Trophoblast cell (in vitro differentiated cells and primary cell): ENCODE data around the gene MMUT.

Source experiments
- DNase-seq, 2 donors: peaks; one replicate each; pipeline ENCODE4 v3.0.0-alpha.2; 2016
- H2AFZ ChIP-seq: 2 replicates; pipeline ENCODE4 v1.6.1; 2013; ENCODE audit warnings: low read length, moderate library complexity, mild to moderate bottlenecking; ENCODE audit not compliant: insufficient read depth, poor library complexity
- H2AK5ac ChIP-seq: 2 replicates; pipeline ENCODE4 v1.6.1; 2013; ENCODE audit warnings: mild to moderate bottlenecking, low read length
- H2BK120ac ChIP-seq: 2 replicates; pipeline ENCODE4 v1.6.1; 2013; ENCODE audit warnings: low read length, mild to moderate bottlenecking, moderate library complexity; ENCODE audit not compliant: insufficient read depth, poor library complexity
- H2BK12ac ChIP-seq: 2 replicates; pipeline ENCODE4 v1.6.1; 2013; ENCODE audit warnings: mild to moderate bottlenecking, low read length, moderate library complexity
- H2BK5ac ChIP-seq: 2 replicates; pipeline ENCODE4 v1.6.1; 2013; ENCODE audit warnings: low read length, low read depth, moderate library complexity, mild to moderate bottlenecking; ENCODE audit not compliant: poor library complexity
- H3K14ac ChIP-seq: 2 replicates; pipeline ENCODE4 v1.6.1; 2013; ENCODE audit warnings: mild to moderate bottlenecking, low read length
- H3K18ac ChIP-seq: 2 replicates; pipeline ENCODE4 v1.6.1; 2013; ENCODE audit warnings: mild to moderate bottlenecking, low read length
- H3K23ac ChIP-seq: 2 replicates; pipeline ENCODE4 v1.6.1; 2013; ENCODE audit warnings: low read length
- H3K27ac ChIP-seq: 2 replicates; pipeline ENCODE4 v1.5.1; 2013; ENCODE audit warnings: low read depth, mild to moderate bottlenecking, inconsistent platforms, low read length, moderate library complexity
- H3K27me3 ChIP-seq: 2 replicates; pipeline ENCODE4 v1.6.1; 2013; ENCODE audit warnings: inconsistent platforms, mild to moderate bottlenecking, low read length, moderate library complexity; ENCODE audit not compliant: insufficient read depth
- H3K36me3 ChIP-seq, 2 experiments: 1 replicate in 1 of 2; 2 replicates in 1 of 2; pipeline ENCODE4 v1.6.1; 2013; ENCODE audit warnings: low read length in 2 of 2, mild to moderate bottlenecking in 2 of 2, moderate library complexity in 1 of 2; ENCODE audit not compliant: insufficient read depth in 2 of 2, control insufficient read depth in 1 of 2
- H3K4ac ChIP-seq: 2 replicates; pipeline ENCODE4 v1.6.1; 2013; ENCODE audit warnings: low read depth, mild to moderate bottlenecking, low read length, moderate library complexity
- H3K4me1 ChIP-seq, 2 experiments: 1 replicate in 1 of 2; 2 replicates in 1 of 2; pipeline ENCODE4 v1.6.1; 2013; ENCODE audit warnings: low read length in 2 of 2, mild to moderate bottlenecking in 2 of 2, moderate library complexity in 1 of 2; ENCODE audit not compliant: insufficient read depth in 2 of 2, control insufficient read depth in 1 of 2
- H3K4me2 ChIP-seq: 2 replicates; pipeline ENCODE4 v1.6.1; 2013; ENCODE audit warnings: inconsistent platforms, mild to moderate bottlenecking, low read length, moderate library complexity
- H3K4me3 ChIP-seq: 2 replicates; pipeline ENCODE4 v1.5.1; 2013; ENCODE audit warnings: mild to moderate bottlenecking, low read depth, low read length, inconsistent platforms
- H3K79me1 ChIP-seq: one replicate; pipeline ENCODE4 v1.6.1; 2013; ENCODE audit warnings: low read length
- H3K79me2 ChIP-seq: 2 replicates; pipeline ENCODE4 v1.6.1; 2013; ENCODE audit warnings: low read length, mild to moderate bottlenecking; ENCODE audit not compliant: control insufficient read depth, insufficient read depth, poor library complexity
- H3K9ac ChIP-seq: 2 replicates; pipeline ENCODE4 v1.6.1; 2013; ENCODE audit warnings: mild to moderate bottlenecking, low read length
- H3K9me3 ChIP-seq: 2 replicates; pipeline ENCODE4 v1.6.1; 2013; ENCODE audit warnings: low read depth, mild to moderate bottlenecking, control low read depth, inconsistent platforms, low read length; ENCODE audit not compliant: insufficient read depth
- H4K12ac ChIP-seq: 2 replicates; pipeline ENCODE4 v1.6.1; 2013; ENCODE audit warnings: low read depth, mild to moderate bottlenecking, low read length, moderate library complexity
- H4K8ac ChIP-seq: 2 replicates; pipeline ENCODE4 v1.6.1; 2013; ENCODE audit warnings: low read depth, mild to moderate bottlenecking, low read length, moderate library complexity
- H4K91ac ChIP-seq: one replicate; pipeline ENCODE4 v1.6.1; 2013; ENCODE audit warnings: low read depth, mild to moderate bottlenecking, low read length, moderate library complexity
- WGBS: extraction: QIAGEN DNeasy Blood & Tissue Kit; methylation state at CpG from one replicate; pipeline ENCODE4 v1.1.7; 2013; ENCODE audit warnings: missing lambda C conversion rate; ENCODE audit not compliant: insufficient read length, insufficient coverage; ENCODE audit errors: extremely low coverage; 5-methylcytosine and 5-hydroxymethylcytosine counted together

MMUT gene

DNA sequence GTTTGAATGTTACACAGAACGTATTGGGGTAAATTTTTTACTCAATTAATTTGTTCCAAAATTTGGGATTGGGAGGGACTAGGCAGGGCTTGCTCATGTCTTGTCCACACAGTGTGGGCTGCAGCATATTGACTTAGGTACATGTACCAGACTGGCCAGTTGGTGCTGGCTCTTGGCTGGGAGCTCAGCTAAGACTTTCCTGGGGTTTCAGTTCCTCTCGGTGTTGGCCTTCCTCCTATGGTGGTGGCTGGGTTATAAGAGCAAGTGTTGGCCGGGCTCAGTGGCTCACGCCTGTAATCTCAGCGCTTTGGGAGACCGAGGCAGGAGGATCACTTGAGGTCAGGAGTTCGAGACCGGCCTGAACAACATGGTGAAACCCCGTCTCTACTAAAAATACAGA is 5.0 kb upstream of the MMUT start:
- no peak overlapping the region for H2BK12ac ChIP-seq
- whole genome bisulfite sequencing: no CpG with 5 or more reads among the region's 9 CpGs
- H3K4me2 ChIP-seq: no peak overlapping the region
- H3K14ac ChIP-seq: no peak overlapping the region
- H4K12ac ChIP-seq: no peak overlapping the region
- H3K36me3 ChIP-seq: no peaks in the 10 kb centered on the region
- H3K27me3 ChIP-seq: no peaks in the 10 kb centered on the region
- no peak overlapping the region for H4K8ac ChIP-seq
- no peak overlapping the region for H2BK120ac ChIP-seq
- H3K4me3 ChIP-seq: no peak overlapping the region
- H3K4ac ChIP-seq: no peak overlapping the region
- no peak overlapping the region for H4K91ac ChIP-seq
- H3K18ac ChIP-seq: no peak overlapping the region
- no peaks in the 10 kb centered on the region for H3K4me1 ChIP-seq
- no peaks in the 10 kb centered on the region for H3K79me1 ChIP-seq
- H3K79me2 ChIP-seq: peaks cover 2% of the 10 kb centered on the region
- H2AK5ac ChIP-seq: no peak overlapping the region
- DNase-seq: no peak
- no peak overlapping the region for H3K27ac ChIP-seq
- H2BK5ac ChIP-seq: no peak overlapping the region
- H2AFZ ChIP-seq: no peak overlapping the region
- no peak overlapping the region for H3K9ac ChIP-seq
- no peaks in the 10 kb centered on the region for H3K9me3 ChIP-seq
- no peak overlapping the region for H3K23ac ChIP-seq

- Histone ChIP-seq H2AFZ (no peak overlapping the region), H3K36me3 (no peaks in the 10 kb centered on the region), H3K9ac (no peak overlapping the region), H3K4ac (no peak overlapping the region), H3K27me3 (no peaks in the 10 kb centered on the region), H3K14ac (no peak overlapping the region), H3K18ac (no peak overlapping the region), H3K79me1 (no peaks in the 10 kb centered on the region), H3K4me3 (no peak overlapping the region), H2AK5ac (no peak overlapping the region), H2BK5ac (no peak overlapping the region), H4K8ac (no peak overlapping the region), H4K12ac (no peak overlapping the region), H3K4me1 (no peaks in the 10 kb centered on the region), H2BK12ac (no peak overlapping the region), H2BK120ac (no peak overlapping the region), H3K4me2 (no peak overlapping the region), H4K91ac (no peak overlapping the region), H3K79me2 (peaks cover 2% of the 10 kb centered on the region), H3K9me3 (no peaks in the 10 kb centered on the region), H3K27ac (no peak overlapping the region), H3K23ac (no peak overlapping the region)
- DNase-seq: no peak
- WGBS: no CpG with 5 or more reads among the region's 2 CpGs
Observed at GRCh38 chr6:49464691-49465090, 1.6 kb upstream of the MMUT start.

GRCh38 chr6:49463612-49463967 is 537 bp upstream of the MMUT start:
- no CpG with 5 or more reads among the region's 4 CpGs for WGBS
- H3K27ac ChIP-seq: no peak overlapping the region

GRCh38 chr6:49462599-49462926 is 490 bp downstream of the MMUT start:
- Histone ChIP-seq H4K91ac (no peak overlapping the region), H2BK120ac (no peak overlapping the region), H3K4me2 (peak overlapping the region; percentile 92), H3K4me1 (no peaks in the 10 kb centered on the region), H3K27ac (no peak overlapping the region), H3K4me3 (peak overlapping the region; percentile 75), H4K12ac (no peak overlapping the region), H3K9me3 (no peaks in the 10 kb centered on the region), H3K36me3 (peaks cover 2 to 3% of the 10 kb centered on the region in 2 experiments), H3K9ac (peak overlapping the region; percentile 79), H3K14ac (no peak overlapping the region), H3K79me2 (peaks cover 2% of the 10 kb centered on the region), H3K23ac (no peak overlapping the region), H2BK12ac (no peak overlapping the region), H2AFZ (peak overlapping the region; percentile 68), H2BK5ac (no peak overlapping the region), H3K27me3 (no peaks in the 10 kb centered on the region), H3K4ac (no peak overlapping the region), H3K18ac (no peak overlapping the region), H2AK5ac (no peak overlapping the region), H3K79me1 (no peaks in the 10 kb centered on the region), H4K8ac (peak overlapping the region; percentile 49)
- DNase-seq: no peak
- WGBS: no CpG with 5 or more reads among the region's 7 CpGs

More at GRCh38 chr6:49463612-49463967, 537 bp upstream of the MMUT start:
- Histone ChIP-seq H4K12ac (peak overlapping the region; percentile 38), H3K79me2 (peaks cover 2% of the 10 kb centered on the region), H3K4me1 (no peaks in the 10 kb centered on the region), H3K4me3 (peak overlapping the region; percentile 74), H2BK120ac (no peak overlapping the region), H3K23ac (no peak overlapping the region), H2BK12ac (no peak overlapping the region), H4K91ac (peak overlapping the region; percentile 29), H3K4ac (peak overlapping the region; percentile 34), H3K27me3 (no peaks in the 10 kb centered on the region), H3K14ac (no peak overlapping the region), H2AK5ac (no peak overlapping the region), H2AFZ (peak overlapping the region; percentile 59), H3K18ac (peak overlapping the region; percentile 58), H3K4me2 (peak overlapping the region; percentile 89), H4K8ac (peak overlapping the region; percentile 72), H3K9me3 (no peaks in the 10 kb centered on the region), H2BK5ac (no peak overlapping the region), H3K36me3 (peaks cover 2 to 3% of the 10 kb centered on the region in 2 experiments), H3K9ac (peak overlapping the region; percentile 84), H3K79me1 (no peaks in the 10 kb centered on the region)
- peak; percentile 1 to 23 for DNase-seq
